GM13976 (cell line): Measurements from ENCODE around the gene MYOCOS.

Experiments
- DNase-seq: peaks from one replicate; pipeline ENCODE4 v3.0.0; 2012; ENCODE audit warnings: low spot score
- CTCF ChIP-seq: IDR thresholded peaks from 2 replicates; pipeline ENCODE4 v1.5.1; 2012; ENCODE audit warnings: borderline replicate concordance, mild to moderate bottlenecking; ENCODE audit not compliant: insufficient read depth; ENCODE audit errors: extremely low read depth, missing control alignments, control extremely low read depth
- in situ Hi-C: fragments of 300-500 bp; cut with MboI; formaldehyde crosslinking; loops from one replicate; pipeline ENCODE4 v1.12.0; 2022; ENCODE audit warnings: low sequenced_read_pairs, mixed read lengths, inconsistent platforms; ENCODE audit not compliant: unreplicated experiment

Gene MYOCOS

GRCh38 chr1:171636141-171636540 lies 14.1 kb downstream of the MYOCOS start:
- in situ Hi-C loops, result no loop called here
- no peak for DNase-seq
- TF ChIP-seq CTCF, result no peak

GRCh38 chr1:171637928-171638576 lies 16.0 kb downstream of the MYOCOS start:
- DNase-seq, result no peak
- in situ Hi-C loops, result no loop called here
- no peak for TF ChIP-seq CTCF

- no peak for TF ChIP-seq CTCF
- in situ Hi-C loops, result no loop called here
Observed at GRCh38 chr1:171640225-171640624, 18.2 kb downstream of the MYOCOS start.

GRCh38 chr1:171641076-171641864 lies 19.2 kb downstream of the MYOCOS start:
- TF ChIP-seq CTCF, result no peak
- no peak for DNase-seq
- in situ Hi-C loops, result no loop called here

More at GRCh38 chr1:171640225-171640624, 18.2 kb downstream of the MYOCOS start:
- no peak for DNase-seq

GRCh38 chr1:171642197-171642596 lies 20.2 kb downstream of the MYOCOS start:
- no peak for DNase-seq
- TF ChIP-seq CTCF, result no peak
- in situ Hi-C loops, result no loop called here

- TF ChIP-seq CTCF, result no peak
- in situ Hi-C loops, result no loop called here
- no peak for DNase-seq
Observed at GRCh38 chr1:171643156-171643555, 21.1 kb downstream of the MYOCOS start.
